Stomach (tissue), 9 donors: Measurements from ENCODE around the gene SS18. TPM values are rescaled to one million over a fixed set of nuclear protein-coding genes. Genes with fewer than 3 reads are reported as not detected.

ENCODE experiments used
- DNase-seq, 2 donors: peaks; one replicate each; pipeline versions ENCODE4 v3.0.0 to v3.0.0-alpha.2; 2013 to 2019
- H3K27ac ChIP-seq, 5 donors: fragments of 200-600 bp in 4 of 5; sonication (generic) in 4 of 5; one replicate each; pipeline ENCODE4 v1.5.1; 2013 to 2019; ENCODE audit warnings: mild to moderate bottlenecking in 1 of 5, moderate library complexity in 1 of 5
- H3K27me3 ChIP-seq, 3 donors: fragments of 200-600 bp; sonication (generic); one replicate each; pipeline ENCODE4 v1.5.1; 2017 to 2019; ENCODE audit warnings: mixed run types in 1 of 3
- H3K36me3 ChIP-seq, 4 donors: fragments of 200-600 bp; sonication (generic); 1 replicate in 3 of 4; 2 replicates in 1 of 4; pipeline ENCODE4 v1.5.1; 2016 to 2019
- H3K4me1 ChIP-seq, 4 donors: fragments of 200-600 bp; sonication (generic); one replicate each; pipeline ENCODE4 v1.5.1; 2016 to 2019
- H3K4me3 ChIP-seq, 4 donors: fragments of 200-600 bp; sonication (generic) in 3 of 4; one replicate each; pipeline ENCODE4 v1.5.1; 2016 to 2019; ENCODE audit warnings: mild to moderate bottlenecking in 1 of 4
- H3K9me3 ChIP-seq, 4 donors: fragments of 200-600 bp; sonication (generic); one replicate each; pipeline ENCODE4 v1.5.1; 2016 to 2019
- CTCF ChIP-seq, 7 experiments: fragments of 450-650 bp in 4 of 7; fragments of 200-600 bp in 3 of 7; sonication (generic) in 3 of 7; IDR thresholded peaks; one replicate each; pipeline ENCODE4 v1.5.1; 2016 to 2019; ENCODE audit warnings: antibody characterized with exemption in 7 of 7, control low read depth in 2 of 7, mild to moderate bottlenecking in 1 of 7
- EP300 ChIP-seq: sonication (generic); formaldehyde crosslinking; IDR thresholded peaks from one replicate; pipeline ENCODE4 v1.6.1; 2017; ENCODE audit warnings: antibody characterized with exemption
- POLR2A ChIP-seq, 4 donors: fragments of 450-650 bp; IDR thresholded peaks; one replicate each; pipeline ENCODE4 v1.6.1; 2016; ENCODE audit warnings: antibody characterized with exemption in 4 of 4, control low read depth in 2 of 4, mild to moderate bottlenecking in 1 of 4, moderate library complexity in 1 of 4
- POLR2AphosphoS5 ChIP-seq, 3 donors: sonication (generic); formaldehyde crosslinking; IDR thresholded peaks; one replicate each; pipeline ENCODE4 v1.6.1; 2016; ENCODE audit warnings: antibody characterized with exemption in 3 of 3
- WGBS, 5 donors: extraction: QIAGEN DNeasy Blood & Tissue Kit in 3 of 5; methylation state at CpG; one replicate each; pipeline versions ENCODE4 v1.1.5 to v1.1.7; 2013 to 2018; 5-methylcytosine and 5-hydroxymethylcytosine counted together
- intact Hi-C: fragments of 100-400 bp; cut with DNase I; formaldehyde crosslinking; loops from one replicate; pipeline ENCODE4 v1.15.1; 2023; ENCODE audit warnings: low total_unique reads
- polyA plus RNA-seq, 3 donors: library from polyadenylated mRNA; stranded (reverse); fragments of 200-250 nt; gene quantifications; one replicate each; pipeline ENCODE4 v1.2.3, GENCODE V29; 2013
- total RNA-seq, 5 donors: library from RNA; depleted of rRNA; stranded (reverse); fragments of >200 nt; gene quantifications; one replicate each; pipeline versions ENCODE4 v1.1.0 to v1.2.3, GENCODE V29; 2014 to 2016
- donor health status: healthy with polysubstance abuse.
- donor health status: Bipolar disorder and iron deficiency.
- donor health status: healthy.

The SS18 gene
- total and polyA plus RNA-seq, 8 donors: 24.6 to 138 (median 37.8) TPM

- Histone ChIP-seq H3K4me3 (no peak overlapping the region), H3K27ac (no peak overlapping the region), H3K4me1 (no peaks in the 10 kb centered on the region), H3K9me3 (no peaks in the 10 kb centered on the region), H3K27me3 (no peaks in the 10 kb centered on the region), H3K36me3 (no peaks in the 10 kb centered on the region)
- TF ChIP-seq POLR2AphosphoS5 (IDR thresholded peaks at IDR 0.05) (no peak), CTCF (IDR thresholded peaks at IDR 0.05) (no peak), EP300 (no peak), POLR2A (IDR thresholded peaks at IDR 0.05) (no peak)
- WGBS, 5 donors: 67 to 85% (median 72%) methylated on average over 8 of the region's 8 CpGs
- DNase-seq: no peak
- intact Hi-C loops: no loop called here
These were observed 99.9 kb downstream of the SS18 start for GRCh38 chr18:25990473-25990872.

- no peak for TF ChIP-seq CTCF (IDR thresholded peaks at IDR 0.05)
- TF ChIP-seq EP300: no peak
- TF ChIP-seq POLR2AphosphoS5 (IDR thresholded peaks at IDR 0.05): no peak
- DNase-seq: no peak
- 39 to 54% (median 42%) methylated on average over 1 of the region's 1 CpG for WGBS, 5 donors
- H3K36me3 ChIP-seq: no peaks in the 10 kb centered on the region
- no peaks in the 10 kb centered on the region for H3K4me1 ChIP-seq
- H3K27ac ChIP-seq: no peak overlapping the region
- no peaks in the 10 kb centered on the region for H3K9me3 ChIP-seq
- intact Hi-C loops: no loop called here
- no peak overlapping the region for H3K4me3 ChIP-seq
- H3K27me3 ChIP-seq: no peaks in the 10 kb centered on the region
These were observed 104.6 kb downstream of the SS18 start for GRCh38 chr18:25985707-25986394.

DNA sequence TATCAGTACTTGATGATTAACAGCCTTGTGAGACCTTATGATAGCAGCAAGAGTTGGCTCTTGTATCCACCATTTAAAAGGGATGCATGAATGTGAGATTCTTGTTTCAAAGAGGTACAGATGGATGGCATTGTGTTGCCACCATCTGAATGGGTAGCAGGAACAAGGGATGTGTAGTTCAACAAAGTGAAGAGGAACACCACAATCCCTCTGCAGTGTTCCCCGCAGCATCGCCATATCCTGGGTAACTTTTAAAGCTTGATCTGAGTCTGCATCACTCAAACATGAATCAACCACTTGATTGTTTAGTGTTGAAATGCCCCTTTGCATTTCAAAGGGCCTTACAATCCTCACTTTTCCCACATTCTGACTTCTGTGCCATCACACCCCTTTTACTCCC, 106.7 kb downstream of the SS18 start:
- Histone ChIP-seq H3K4me1 (no peaks in the 10 kb centered on the region), H3K27me3 (no peaks in the 10 kb centered on the region), H3K4me3 (no peak overlapping the region), H3K27ac (no peak overlapping the region), H3K36me3 (no peaks in the 10 kb centered on the region), H3K9me3 (no peaks in the 10 kb centered on the region)
- TF ChIP-seq POLR2AphosphoS5 (IDR thresholded peaks at IDR 0.05): no peak
- TF ChIP-seq CTCF (IDR thresholded peaks at IDR 0.05): no peak
- TF ChIP-seq EP300: no peak
- TF ChIP-seq POLR2A (IDR thresholded peaks at IDR 0.05): no peak
- 89 to 100% (median 98%) methylated on average over 2 of the region's 2 CpGs for WGBS, 5 donors
- intact Hi-C loops: no loop called here
- DNase-seq: no peak

GRCh38 chr18:25982961-25983360, 107.5 kb downstream of the SS18 start:
- no peaks in the 10 kb centered on the region for H3K36me3 ChIP-seq
- H3K9me3 ChIP-seq: no peaks in the 10 kb centered on the region
- DNase-seq: no peak
- TF ChIP-seq POLR2A (IDR thresholded peaks at IDR 0.05) (no peak), CTCF (IDR thresholded peaks at IDR 0.05) (no peak), EP300 (no peak), POLR2AphosphoS5 (IDR thresholded peaks at IDR 0.05) (no peak)
- H3K4me3 ChIP-seq: no peak overlapping the region
- H3K27ac ChIP-seq: no peak overlapping the region
- intact Hi-C loops: no loop called here
- no peaks in the 10 kb centered on the region for H3K4me1 ChIP-seq
- 71 to 85% (median 79%) methylated on average over 3 of the region's 3 CpGs for WGBS, 5 donors
- no peaks in the 10 kb centered on the region for H3K27me3 ChIP-seq
